ENCODE data around the gene ACTL7B.

DNA sequence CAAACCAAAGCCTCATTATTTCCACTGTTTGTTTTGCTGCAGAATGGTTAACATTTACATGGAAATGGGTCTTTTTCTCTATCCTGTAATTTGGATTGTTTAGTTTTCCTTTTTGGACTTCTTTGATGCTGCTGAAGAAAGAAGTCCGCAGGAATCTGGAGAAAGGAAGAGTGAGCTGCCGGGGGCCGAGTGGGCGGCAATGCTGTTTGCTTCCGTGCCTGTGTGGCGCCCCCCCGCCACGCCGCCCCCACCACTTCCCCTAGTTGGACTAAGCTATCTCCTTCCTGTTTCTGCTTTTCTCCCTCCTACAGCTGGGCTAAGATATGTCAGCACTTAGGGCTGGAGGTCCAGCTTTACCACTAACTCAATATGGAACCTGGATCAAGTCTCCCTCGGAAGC is 39.7 kb downstream of the ACTL7B start:
- TF ChIP-seq CTCF (IDR thresholded peaks at IDR 0.05) = no peak
- no peak for TF ChIP-seq POLR2A (IDR thresholded peaks at IDR 0.05)

All from body of pancreas (tissue), 4 donors.